SK-N-SH (cell line): ENCODE results near the gene PAQR7. TPM values are rescaled to one million over a fixed set of nuclear protein-coding genes. Genes with fewer than 3 reads are reported as not detected.

Experiments
- CTCF ChIA-PET: fragments of 300-600, 350-600 bp; formaldehyde crosslinking; extraction: SDS; loops from one replicate; lab custom pipeline; 2021; lab: Yijun Ruan, JAX
- POLR2A ChIA-PET: fragments of 350-600 bp; sonication (Branson Sonifier 250); formaldehyde crosslinking; extraction: SDS; loops from one replicate; lab custom pipeline; 2020; ENCODE audit warnings: antibody characterized with exemption, inconsistent platforms; lab: Yijun Ruan, JAX
- DNase-seq: peaks from one replicate; pipeline ENCODE4 v3.0.0; 2012
- H2AFZ ChIP-seq: fragments of 200-600 bp; sonication (generic); 2 replicates; pipeline ENCODE4 v1.8.1; 2016; ENCODE audit warnings: antibody characterized with exemption, mild to moderate bottlenecking, low read depth
- H3F3A ChIP-seq: fragments of 200-600 bp; sonication (generic); replicated peaks from 2 replicates; pipeline ENCODE3; 2016; ENCODE audit warnings: antibody characterized with exemption, mild to moderate bottlenecking; ENCODE audit not compliant: insufficient read depth
- H3K27ac ChIP-seq, 2 experiments: fragments of 200-500 bp in 1 of 2; fragments of 200-600 bp in 1 of 2; sonication (Bioruptor generic) in 1 of 2; sonication (generic), shearing (Covaris generic) in 1 of 2; 2 replicates each; pipeline versions ENCODE4 v1.5.1 to v1.6.1; 2014 to 2016; ENCODE audit warnings: low read depth in 2 of 2, inconsistent platforms in 1 of 2, low read length in 1 of 2, mild to moderate bottlenecking in 1 of 2, mixed read lengths in 1 of 2
- H3K27me3 ChIP-seq: fragments of 200-600 bp; sonication (generic), shearing (Covaris generic); 2 replicates; pipeline ENCODE4 v1.6.1; 2016; ENCODE audit warnings: mixed run types; ENCODE audit not compliant: insufficient read depth
- H3K36me3 ChIP-seq, 2 experiments: fragments of 200-500 bp in 1 of 2; fragments of 200-600 bp in 1 of 2; sonication (Bioruptor generic) in 1 of 2; sonication (generic) in 1 of 2; replicated peaks in 1 of 2; 2 replicates each; pipeline versions ENCODE3 to v1.5.1; 2014 to 2016; ENCODE audit warnings: low read length in 1 of 2, mild to moderate bottlenecking in 1 of 2; ENCODE audit not compliant: insufficient read depth in 2 of 2, control insufficient read depth in 1 of 2
- H3K4me1 ChIP-seq, 2 experiments: fragments of 200-500 bp in 1 of 2; fragments of 200-600 bp in 1 of 2; sonication (Bioruptor generic) in 1 of 2; sonication (generic), shearing (Covaris generic) in 1 of 2; 2 replicates each; pipeline versions ENCODE4 v1.5.1 to v1.6.1; 2014 to 2016; ENCODE audit warnings: low read depth in 1 of 2, low read length in 1 of 2, mixed run types in 1 of 2; ENCODE audit not compliant: insufficient read depth in 2 of 2, control insufficient read depth in 1 of 2
- H3K4me2 ChIP-seq: fragments of 200-600 bp; sonication (generic), shearing (Covaris generic); 2 replicates; pipeline ENCODE4 v1.6.1; 2017; ENCODE audit warnings: mixed run types
- H3K4me3 ChIP-seq, 2 experiments: fragments of 200-500 bp in 1 of 2; fragments of 200-600 bp in 1 of 2; sonication (Bioruptor generic) in 1 of 2; sonication (generic), shearing (Covaris generic) in 1 of 2; 2 replicates each; pipeline versions ENCODE4 v1.5.1 to v1.8.1; 2014 to 2016; ENCODE audit warnings: low read depth in 2 of 2, inconsistent platforms in 1 of 2, low read length in 1 of 2, mild to moderate bottlenecking in 1 of 2, mixed read lengths in 1 of 2, moderate library complexity in 1 of 2
- H3K79me2 ChIP-seq: fragments of 200-600 bp; sonication (generic); 2 replicates; pipeline ENCODE4 v1.8.1; 2017; ENCODE audit warnings: mild to moderate bottlenecking; ENCODE audit not compliant: insufficient read depth
- H3K9ac ChIP-seq: fragments of 200-600 bp; sonication (generic); 2 replicates; pipeline ENCODE4 v1.6.1; 2017; ENCODE audit warnings: mixed run types
- H3K9me2 ChIP-seq: fragments of 200-600 bp; sonication (generic); 2 replicates; pipeline ENCODE4 v1.6.1; 2017; ENCODE audit warnings: mixed run types
- H3K9me3 ChIP-seq: fragments of 200-600 bp; sonication (generic); 2 replicates; pipeline ENCODE4 v1.6.1; 2017; ENCODE audit warnings: mixed run types, mild to moderate bottlenecking, moderate library complexity
- H4K20me1 ChIP-seq: fragments of 200-600 bp; sonication (generic); 2 replicates; pipeline ENCODE4 v1.6.1; 2017; ENCODE audit warnings: mild to moderate bottlenecking, mixed run types; ENCODE audit not compliant: insufficient read depth
- CHD2 ChIP-seq: fragments of 150-350 bp; IDR thresholded peaks from 2 replicates; pipeline ENCODE4 v1.6.1; 2018; ENCODE audit warnings: low read length; ENCODE audit not compliant: partially characterized antibody
- FOSL2 ChIP-seq: IDR thresholded peaks from 2 replicates; pipeline ENCODE4 v1.4.0; 2012; ENCODE audit warnings: low read depth, mild to moderate bottlenecking, moderate library complexity, borderline replicate concordance
- FOXM1 ChIP-seq: IDR thresholded peaks from 2 replicates; pipeline ENCODE4 v1.4.0; 2012; ENCODE audit warnings: low read depth, mild to moderate bottlenecking
- GABPA ChIP-seq: IDR thresholded peaks from 2 replicates; pipeline ENCODE4 v1.4.0; 2012; ENCODE audit warnings: low read depth, mild to moderate bottlenecking
- GATA2 ChIP-seq: sonication (generic); formaldehyde crosslinking; IDR thresholded peaks from 2 replicates; pipeline ENCODE4 v1.5.0; 2020; ENCODE audit warnings: mild to moderate bottlenecking, missing genetic modification reagents
- IRF3 ChIP-seq: fragments of 150-350 bp; IDR thresholded peaks from 2 replicates; pipeline ENCODE4 v1.6.1; 2016; ENCODE audit warnings: mild to moderate bottlenecking, low read depth, low read length
- JUND ChIP-seq: IDR thresholded peaks from 2 replicates; pipeline ENCODE4 v1.4.0; 2012
- MXI1 ChIP-seq: IDR thresholded peaks from 2 replicates; pipeline ENCODE4 v1.6.1; 2012; ENCODE audit warnings: mild to moderate bottlenecking, low read depth, low read length, improper control_type of control experiment
- NRF1 ChIP-seq: IDR thresholded peaks from 2 replicates; pipeline ENCODE4 v1.6.1; 2012; ENCODE audit warnings: low read depth, mild to moderate bottlenecking, low read length
- RAD21 ChIP-seq: IDR thresholded peaks from 2 replicates; pipeline ENCODE4 v1.6.1; 2012; ENCODE audit warnings: mild to moderate bottlenecking, low read length
- RFX5 ChIP-seq: IDR thresholded peaks from 2 replicates; pipeline ENCODE4 v1.6.1; 2012; ENCODE audit warnings: mild to moderate bottlenecking, improper control_type of control experiment, low read length
- RXRA ChIP-seq: IDR thresholded peaks from 2 replicates; pipeline ENCODE4 v1.4.0; 2012; ENCODE audit warnings: low read depth, mild to moderate bottlenecking, borderline replicate concordance
- SIN3A ChIP-seq: IDR thresholded peaks from 2 replicates; pipeline ENCODE4 v1.6.1; 2012; ENCODE audit warnings: low read depth, mild to moderate bottlenecking, low read length, moderate library complexity, borderline replicate concordance
- SMC3 ChIP-seq: IDR thresholded peaks from 2 replicates; pipeline ENCODE4 v1.6.1; 2012; ENCODE audit warnings: low read depth, low read length, improper control_type of control experiment
- TAF1 ChIP-seq: IDR thresholded peaks from 2 replicates; pipeline ENCODE4 v1.6.1; 2012; ENCODE audit warnings: low read depth, mild to moderate bottlenecking, low read length, moderate library complexity, borderline replicate concordance
- TEAD4 ChIP-seq: IDR thresholded peaks from 2 replicates; pipeline ENCODE4 v1.4.0; 2012; ENCODE audit warnings: mild to moderate bottlenecking, borderline replicate concordance; ENCODE audit not compliant: insufficient read depth
- USF1 ChIP-seq: IDR thresholded peaks from 2 replicates; pipeline ENCODE4 v1.4.0; 2012; ENCODE audit warnings: low read depth, borderline replicate concordance
- USF2 ChIP-seq: fragments of 150-350 bp; IDR thresholded peaks from 2 replicates; pipeline ENCODE4 v1.6.1; 2017; ENCODE audit warnings: antibody characterized with exemption, low read length, low read depth, borderline replicate concordance
- YY1 ChIP-seq: IDR thresholded peaks from 2 replicates; pipeline ENCODE4 v1.4.0; 2012; ENCODE audit warnings: low read depth, mild to moderate bottlenecking
- ZBTB33 ChIP-seq: IDR thresholded peaks from 2 replicates; pipeline ENCODE4 v1.4.0; 2012; ENCODE audit warnings: low read depth, borderline replicate concordance
- WGBS: methylation state at CpG from one replicate; pipeline ENCODE4 v1.1.6; 2017; ENCODE audit warnings: low lambda C conversion rate; 5-methylcytosine and 5-hydroxymethylcytosine counted together
- polyA plus RNA-seq, 3 experiments: library from polyadenylated mRNA; depleted of rRNA; stranded (reverse); fragments of >200 nt; gene quantifications; 2 replicates each; pipeline ENCODE4 v1.2.3, GENCODE V29; 2012

PAQR7 gene
- polyA plus RNA-seq, 1 of the 3 experiments (the other 2 are of a cell fraction): 5.6 TPM

- Histone ChIP-seq H3K9ac (no peak overlapping the region), H3K9me3 (no peaks in the 10 kb centered on the region), H4K20me1 (no peaks in the 10 kb centered on the region), H3K36me3 (no peaks in the 10 kb centered on the region), H3K79me2 (peaks cover 13% of the 10 kb centered on the region), H3K4me1 (peaks cover 0 to 14% of the 10 kb centered on the region in 2 experiments; a peak in 1 of 4 replicates), H3K27ac (no peak overlapping the region), H3K4me3 (no peak overlapping the region), H3K4me2 (no peak overlapping the region), H3K27me3 (no peaks in the 10 kb centered on the region), H3K9me2 (no peaks in the 10 kb centered on the region), H3F3A (peaks cover 16% of the 10 kb centered on the region), H2AFZ (no peak overlapping the region)
- ChIA-PET CTCF (no interaction called here), POLR2A (no interaction called here)
- TF ChIP-seq JUND (no peak), RXRA (no peak), YY1 (no peak), CHD2 (no peak), USF2 (no peak), GATA2 (CRISPR knock-in tag) (no peak), USF1 (no peak), GABPA (no peak), NRF1 (no peak), TEAD4 (no peak), SIN3A (no peak), FOSL2 (no peak), SMC3 (no peak), RAD21 (no peak), ZBTB33 (no peak), FOXM1 (no peak), MXI1 (no peak), TAF1 (no peak), RFX5 (no peak), IRF3 (no peak)
- DNase-seq: no peak
- WGBS: 97% methylated on average over 3 of the region's 3 CpGs
Measured at GRCh38 chr1:25873120-25873519, 2.4 kb downstream of the PAQR7 start.
